K562 (cell line): ENCODE results near the gene DDR1. TPM values are rescaled to one million over a fixed set of nuclear protein-coding genes. Genes with fewer than 3 reads are reported as not detected.

ENCODE experiments used
- E2F4 ChIP-seq: sonication (generic); formaldehyde crosslinking; IDR thresholded peaks from 2 replicates; pipeline ENCODE4 v1.8.0; 2022; ENCODE audit warnings: mild to moderate bottlenecking, low read depth, missing genetic modification reagents
- ETV1 ChIP-seq: fragments of 450-650 bp; conservative IDR thresholded peaks from 2 replicates; pipeline ENCODE4 v1.6.1; 2016; ENCODE audit warnings: missing genetic modification characterization, control low read depth, low read depth, missing compliant biosample characterization
- GABPA ChIP-seq: fragments of 200-800 bp; sonication (Bioruptor generic); conservative IDR thresholded peaks from 2 replicates; pipeline ENCODE4 v1.6.1; 2016; ENCODE audit warnings: low read depth, missing genetic modification characterization, missing compliant biosample characterization
- HDAC6 ChIP-seq: IDR thresholded peaks from 2 replicates; pipeline ENCODE4 v1.6.1; 2012; ENCODE audit warnings: low read depth, mild to moderate bottlenecking, control low read depth, inconsistent platforms, low read length, moderate library complexity
- LEF1 ChIP-seq: fragments of 450-650 bp; IDR thresholded peaks from 2 replicates; pipeline ENCODE4 v1.6.1; 2016; ENCODE audit warnings: mild to moderate bottlenecking
- MAFG ChIP-seq: fragments of 450-650 bp; conservative IDR thresholded peaks from 2 replicates; pipeline ENCODE4 v1.6.1; 2016; ENCODE audit warnings: missing genetic modification characterization, missing compliant biosample characterization
- MIER1 ChIP-seq: fragments of 450-650 bp; IDR thresholded peaks from 2 replicates; pipeline ENCODE4 v1.6.1; 2016; ENCODE audit warnings: antibody characterized with exemption, mild to moderate bottlenecking, low read depth
- NFIX ChIP-seq: fragments of 250-450 bp; sonication (Bioruptor Pico); IDR thresholded peaks from 2 replicates; pipeline ENCODE4 v1.4.0; 2020; ENCODE audit warnings: low read depth, mild to moderate bottlenecking, moderate library complexity
- PHB ChIP-seq: fragments of 250-450 bp; sonication (Bioruptor Pico); IDR thresholded peaks from 2 replicates; pipeline ENCODE4 v1.5.0; 2021
- RB1 ChIP-seq: fragments of 450-650 bp; IDR thresholded peaks from 2 replicates; pipeline ENCODE4 v1.6.1; 2017; ENCODE audit warnings: low read depth, mild to moderate bottlenecking
- RREB1 ChIP-seq: fragments of 250-450 bp; sonication (Bioruptor Pico); IDR thresholded peaks from 2 replicates; pipeline ENCODE4 v1.4.0; 2020
- TEAD2 ChIP-seq: fragments of 450-650 bp; IDR thresholded peaks from 2 replicates; pipeline ENCODE4 v1.6.1; 2016; ENCODE audit warnings: missing genetic modification characterization, control low read depth, missing compliant biosample characterization
- TSC22D4 ChIP-seq: fragments of 450-650 bp; IDR thresholded peaks from 2 replicates; pipeline ENCODE4 v1.6.1; 2016; ENCODE audit warnings: missing genetic modification characterization, missing biosample characterization, control low read depth
- ZNF143 ChIP-seq: sonication (generic); formaldehyde crosslinking; IDR thresholded peaks from 2 replicates; pipeline ENCODE4 v1.9.0; 2022; ENCODE audit warnings: mild to moderate bottlenecking, missing genetic modification reagents
- ZNF431 ChIP-seq: sonication (generic); formaldehyde crosslinking; IDR thresholded peaks from 2 replicates; pipeline ENCODE4 v1.8.0; 2022; ENCODE audit warnings: mild to moderate bottlenecking, missing genetic modification reagents
- ZNF518B ChIP-seq: fragments of 250-450 bp; sonication (Bioruptor Pico); IDR thresholded peaks from 2 replicates; pipeline ENCODE4 v1.5.0; 2021; ENCODE audit warnings: mild to moderate bottlenecking, moderate library complexity
- ZNF589 ChIP-seq: fragments of 200-800 bp; sonication (Bioruptor generic); IDR thresholded peaks from 2 replicates; pipeline ENCODE4 v1.6.1; 2016; ENCODE audit warnings: low read depth, missing genetic modification characterization, missing compliant biosample characterization
- ZNF830 ChIP-seq: fragments of 250-450 bp; sonication (Bioruptor Pico); IDR thresholded peaks from 2 replicates; pipeline ENCODE4 v1.5.0; 2021; ENCODE audit warnings: mild to moderate bottlenecking
- ZSCAN29 ChIP-seq: fragments of 450-650 bp; IDR thresholded peaks from 2 replicates; pipeline ENCODE4 v1.6.1; 2017
- polyA plus RNA-seq, 8 experiments: library from polyadenylated mRNA; depleted of rRNA in 4 of 8; stranded (reverse) in 5 of 8; unstranded in 3 of 8; fragments of >200 nt; fragmentation: Nextera tagmentation in 2 of 8; fragmentation: Illumina TruSeq in 1 of 8; extraction: Ambion mirVana in 2 of 8; extraction: Trizol in 1 of 8; gene quantifications; 2 replicates each; pipeline versions ENCODE4 v1.2.1 to v1.2.3, GENCODE V29; 2011 to 2014; ENCODE audit warnings: inconsistent platforms in 1 of 8, missing spikeins in 1 of 8
- total RNA-seq, 7 experiments: library from RNA; depleted of rRNA in 6 of 7; stranded (reverse); fragments of >200 nt in 6 of 7; fragmentation: Illumina TruSeq in 2 of 7; extraction: Trizol in 2 of 7; gene quantifications; 2 replicates each; pipeline versions ENCODE4 v1.2.1 to v1.2.3, GENCODE V29; 2011 to 2021; ENCODE audit warnings: low replicate concordance in 1 of 7

Gene DDR1
- total and polyA plus RNA-seq, 9 of the 15 experiments (the other 6 are each of a cell fraction or from before 2014, with no cell fraction given) = 1.4 to 44.6 (median 12.2) TPM

- peak; percentile 44; the same call in 1 of the 2 replicates for TF ChIP-seq MAFG (tag)
- no peak for TF ChIP-seq ZNF589 (CRISPR knock-in tag)
- TF ChIP-seq TEAD2 (tag) = no peak
- peak; percentile 60; the same call in 1 of the 2 replicates for TF ChIP-seq LEF1
- no peak for TF ChIP-seq TSC22D4 (tag)
- no peak for TF ChIP-seq HDAC6
- TF ChIP-seq ZNF830 = no peak
- no peak for TF ChIP-seq ETV1
- no peak for TF ChIP-seq ZNF143 (CRISPR knock-in tag)
- no peak for TF ChIP-seq RREB1 (CRISPR knock-in tag)
- TF ChIP-seq E2F4 (CRISPR knock-in tag) = no peak
- no peak for TF ChIP-seq ZNF431
- TF ChIP-seq ZNF518B (CRISPR knock-in tag) = no peak
- TF ChIP-seq GABPA (tag) = no peak
- TF ChIP-seq NFIX (CRISPR knock-in tag) = no peak
- no peak for TF ChIP-seq ZSCAN29
- TF ChIP-seq RB1 = no peak
- no peak for TF ChIP-seq PHB (CRISPR knock-in tag)
- no peak for TF ChIP-seq MIER1
Measured at GRCh38 chr6:30841644-30842504, 42.4 kb upstream of the DDR1 start (continued).
